Osteoblast (primary cell): Measurements from ENCODE around the gene HEPACAM2. TPM values are rescaled to one million over a fixed set of nuclear protein-coding genes. Genes with fewer than 3 reads are reported as not detected.

Source experiments
- DNase-seq: peaks from one replicate; pipeline ENCODE4 v3.0.0; 2011; ENCODE audit warnings: low spot score, mixed read lengths; ENCODE audit not compliant: insufficient read length; ENCODE audit errors: missing footprints
- H2AFZ ChIP-seq: 2 replicates; pipeline ENCODE4 v1.6.0; 2011; ENCODE audit warnings: mild to moderate bottlenecking, low read length
- H3K27ac ChIP-seq: 2 replicates; pipeline ENCODE4 v1.5.1; 2011; ENCODE audit warnings: mild to moderate bottlenecking, low read depth, low read length, moderate library complexity
- H3K27me3 ChIP-seq: 2 replicates; pipeline ENCODE4 v1.6.0; 2012; ENCODE audit warnings: mild to moderate bottlenecking, control low read depth, inconsistent platforms, low read length, moderate library complexity; ENCODE audit not compliant: insufficient read depth
- H3K36me3 ChIP-seq: 2 replicates; pipeline ENCODE4 v1.5.1; 2011; ENCODE audit warnings: mild to moderate bottlenecking, low read length, control low read depth, moderate library complexity; ENCODE audit not compliant: insufficient read depth
- H3K4me1 ChIP-seq: 2 replicates; pipeline ENCODE4 v1.5.1; 2011; ENCODE audit warnings: mild to moderate bottlenecking, low read length, control low read depth, moderate library complexity; ENCODE audit not compliant: insufficient read depth
- H3K4me2 ChIP-seq: 2 replicates; pipeline ENCODE4 v1.6.0; 2011; ENCODE audit warnings: mild to moderate bottlenecking, low read length; ENCODE audit not compliant: insufficient read depth
- H3K4me3 ChIP-seq: fragments of 200-600 bp; sonication (generic); 3 replicates; pipeline ENCODE4 v1.5.1; 2012; ENCODE audit warnings: mild to moderate bottlenecking, low read length, inconsistent platforms; ENCODE audit not compliant: insufficient read depth
- H3K79me2 ChIP-seq: 2 replicates; pipeline ENCODE4 v1.6.0; 2012; ENCODE audit warnings: mild to moderate bottlenecking, low read length, control low read depth, inconsistent platforms; ENCODE audit not compliant: insufficient read depth
- H3K9me3 ChIP-seq: 2 replicates; pipeline ENCODE4 v1.5.1; 2011; ENCODE audit warnings: low read depth, low read length, control low read depth
- H4K20me1 ChIP-seq: 2 replicates; pipeline ENCODE4 v1.6.0; 2012; ENCODE audit warnings: mild to moderate bottlenecking, low read length, control low read depth; ENCODE audit not compliant: insufficient read depth
- CTCF ChIP-seq: IDR thresholded peaks from 2 replicates; pipeline ENCODE4 v1.5.1; 2011; ENCODE audit warnings: mild to moderate bottlenecking, low read depth, low read length, moderate library complexity; ENCODE audit errors: extremely low read depth
- total RNA-seq: library from RNA; depleted of rRNA; stranded (reverse); fragments of >200 nt; gene quantifications from 2 replicates; pipeline ENCODE4 v1.2.3, GENCODE V29; 2012

HEPACAM2 gene
- total RNA-seq, 1 donor = under 0.01 TPM

GRCh38 chr7:93218997-93219827, 7.1 kb downstream of the HEPACAM2 start:
- H3K36me3 ChIP-seq = no peaks in the 10 kb centered on the region
- no peaks in the 10 kb centered on the region for H4K20me1 ChIP-seq
- no peak for TF ChIP-seq CTCF
- no peaks in the 10 kb centered on the region for H3K79me2 ChIP-seq
- H3K9me3 ChIP-seq = no peaks in the 10 kb centered on the region
- H3K4me2 ChIP-seq = no peak overlapping the region
- H3K4me3 ChIP-seq = no peak overlapping the region
- no peaks in the 10 kb centered on the region for H3K4me1 ChIP-seq
- H3K27ac ChIP-seq = no peak overlapping the region
- H2AFZ ChIP-seq = no peak overlapping the region
- no peak for DNase-seq
- H3K27me3 ChIP-seq = peaks cover 41% of the 10 kb centered on the region

GRCh38 chr7:93212881-93213280, 13.4 kb downstream of the HEPACAM2 start:
- DNase-seq = no peak
- no peaks in the 10 kb centered on the region for H3K9me3 ChIP-seq
- no peaks in the 10 kb centered on the region for H3K36me3 ChIP-seq
- TF ChIP-seq CTCF = no peak
- H3K4me1 ChIP-seq = no peaks in the 10 kb centered on the region
- no peaks in the 10 kb centered on the region for H4K20me1 ChIP-seq
- H3K4me3 ChIP-seq = no peak overlapping the region
- no peaks in the 10 kb centered on the region for H3K79me2 ChIP-seq
- no peak overlapping the region for H2AFZ ChIP-seq
- H3K4me2 ChIP-seq = no peak overlapping the region
- no peak overlapping the region for H3K27ac ChIP-seq
- H3K27me3 ChIP-seq = peaks cover 46% of the 10 kb centered on the region

GRCh38 chr7:93211228-93211818, 14.9 kb downstream of the HEPACAM2 start:
- Histone ChIP-seq H2AFZ (no peak overlapping the region), H3K4me2 (no peak overlapping the region), H3K27ac (no peak overlapping the region), H3K4me3 (no peak overlapping the region), H3K79me2 (no peaks in the 10 kb centered on the region), H3K4me1 (no peaks in the 10 kb centered on the region), H4K20me1 (no peaks in the 10 kb centered on the region), H3K9me3 (no peaks in the 10 kb centered on the region), H3K27me3 (peaks cover 42% of the 10 kb centered on the region), H3K36me3 (no peaks in the 10 kb centered on the region)
- TF ChIP-seq CTCF = no peak
- no peak for DNase-seq

GRCh38 chr7:93205046-93205445, 21.2 kb downstream of the HEPACAM2 start:
- no peak for DNase-seq
- Histone ChIP-seq H3K9me3 (no peaks in the 10 kb centered on the region), H3K4me2 (no peak overlapping the region), H3K79me2 (no peaks in the 10 kb centered on the region), H3K27me3 (peaks cover 27% of the 10 kb centered on the region), H3K27ac (no peak overlapping the region), H3K4me3 (no peak overlapping the region), H3K36me3 (no peaks in the 10 kb centered on the region), H4K20me1 (no peaks in the 10 kb centered on the region), H2AFZ (no peak overlapping the region), H3K4me1 (no peaks in the 10 kb centered on the region)
- TF ChIP-seq CTCF = no peak
